ENCODE data around the gene UAP1L1. TPM values are rescaled to one million over a fixed set of nuclear protein-coding genes. Genes with fewer than 3 reads are reported as not detected.

Gene UAP1L1
- total RNA-seq, 6 donors from 2014 or later, result 10.5 to 69.1 (median 34.0) TPM

GRCh38 chr9:137037035-137037434 lies 40.3 kb upstream of the UAP1L1 start:
- TF ChIP-seq EP300 (IDR thresholded peaks at IDR 0.05) (no peak), POLR2A (IDR thresholded peaks at IDR 0.05) (no peak), POLR2AphosphoS5 (IDR thresholded peaks at IDR 0.05) (no peak), CTCF (IDR thresholded peaks at IDR 0.05) (no peak)
- Histone ChIP-seq H3K27me3 (no peaks in the 10 kb centered on the region), H3K9me3 (no peaks in the 10 kb centered on the region), H3K4me1 (peaks cover 23 to 39% (median 34%) of the 10 kb centered on the region in 4 donors), H3K27ac (no peak overlapping the region), H3K36me3 (peaks cover 0 to 35% (median 21%) of the 10 kb centered on the region in 4 donors), H3K4me3 (no peak overlapping the region)
- DNase-seq, result peak in 1 of 2 donors; percentile 69
- 73 to 83% methylated on average over 7 to 13 of the region's 13 CpGs for WGBS, 2 donors
- ATAC-seq (ENCODE audit: low FRiP score in 2 of 2), result no peak

GRCh38 chr9:137037483-137037882 lies 39.8 kb upstream of the UAP1L1 start:
- ATAC-seq (ENCODE audit: low FRiP score in 2 of 2) (no peak), DNase-seq (no peak)
- Histone ChIP-seq H3K36me3 (peaks cover 0 to 35% (median 21%) of the 10 kb centered on the region in 4 donors), H3K4me3 (no peak overlapping the region), H3K4me1 (peaks cover 20 to 38% (median 34%) of the 10 kb centered on the region in 4 donors), H3K27me3 (no peaks in the 10 kb centered on the region), H3K27ac (no peak overlapping the region), H3K9me3 (no peaks in the 10 kb centered on the region)
- TF ChIP-seq EP300 (IDR thresholded peaks at IDR 0.05), result no peak
- TF ChIP-seq POLR2AphosphoS5 (IDR thresholded peaks at IDR 0.05), result no peak
- no peak for TF ChIP-seq CTCF (IDR thresholded peaks at IDR 0.05)
- no peak for TF ChIP-seq POLR2A (IDR thresholded peaks at IDR 0.05)
- WGBS, 2 donors, result 84 to 90% methylated on average over 10 of the region's 10 CpGs

- Histone ChIP-seq H3K27me3 (peaks cover 0 to 1% (median 0%) of the 10 kb centered on the region in 4 donors), H3K4me1 (peaks cover 25 to 42% (median 36%) of the 10 kb centered on the region in 4 donors), H3K4me3 (no peak overlapping the region), H3K9me3 (no peaks in the 10 kb centered on the region), H3K27ac (no peak overlapping the region), H3K36me3 (peaks cover 0 to 35% (median 21%) of the 10 kb centered on the region in 4 donors)
- DNase-seq (no peak), ATAC-seq (ENCODE audit: low FRiP score in 2 of 2) (no peak)
- 84 to 87% methylated on average over 9 of the region's 9 CpGs for WGBS, 2 donors
- no peak for TF ChIP-seq EP300 (IDR thresholded peaks at IDR 0.05)
- TF ChIP-seq POLR2A (IDR thresholded peaks at IDR 0.05), result no peak
- no peak for TF ChIP-seq POLR2AphosphoS5 (IDR thresholded peaks at IDR 0.05)
- TF ChIP-seq CTCF (IDR thresholded peaks at IDR 0.05), result no peak
Observed at GRCh38 chr9:137038916-137039315, 38.4 kb upstream of the UAP1L1 start.

- 87 to 96% methylated on average over 18 to 32 of the region's 32 CpGs for WGBS, 2 donors
- TF ChIP-seq CTCF (IDR thresholded peaks at IDR 0.05), result no peak
- no peak for TF ChIP-seq POLR2A (IDR thresholded peaks at IDR 0.05)
- no peak for TF ChIP-seq EP300 (IDR thresholded peaks at IDR 0.05)
- TF ChIP-seq POLR2AphosphoS5 (IDR thresholded peaks at IDR 0.05), result no peak
- ATAC-seq (ENCODE audit: low FRiP score in 2 of 2) (no peak), DNase-seq (peak in 1 of 2 donors; percentile 77)
- Histone ChIP-seq H3K4me1 (peaks cover 29 to 43% (median 35%) of the 10 kb centered on the region in 4 donors), H3K27me3 (peaks cover 0 to 10% (median under 1%) of the 10 kb centered on the region in 4 donors), H3K36me3 (peaks cover 0 to 35% (median 21%) of the 10 kb centered on the region in 4 donors), H3K9me3 (no peaks in the 10 kb centered on the region), H3K27ac (peak overlapping the region in 2 of 4 donors; percentile 77 to 79), H3K4me3 (no peak overlapping the region)
Observed at GRCh38 chr9:137039611-137040366, 37.5 kb upstream of the UAP1L1 start.

Measured in upper lobe of left lung (tissue), 6 donors.